Measurements from ENCODE around the gene IDUA.

GRCh38 chr4:1036095-1036494, 49.3 kb downstream of the IDUA start:
- TF ChIP-seq CTCF (IDR thresholded peaks at IDR 0.05) (no peak), POLR2A (IDR thresholded peaks at IDR 0.05) (no peak), EP300 (IDR thresholded peaks at IDR 0.05) (no peak)
